Suppressor macrophage treated with lipopolysaccharide for 4 hours (primary cell): Measurements from ENCODE around the gene FITM1.
A peak's percentile ranks its signal among the peaks of the same experiment; 100 is the strongest.

Experiments used
- DNase-seq: peaks from one replicate; pipeline ENCODE4 v3.0.0-alpha.2; 2020

FITM1 gene

GRCh38 chr14:24165785-24166184, 35.3 kb downstream of the FITM1 start:
- no peak for DNase-seq

GRCh38 chr14:24167469-24168114, 37.1 kb downstream of the FITM1 start:
- peak; percentile 59 for DNase-seq

- no peak for DNase-seq
These were observed 41.2 kb downstream of the FITM1 start, which contains the start of gene REC8 for GRCh38 chr14:24171422-24172260. Gene REC8 (plus strand): TSS chr14:24172080. CDS start chr14:24172553, 473 bp downstream.

GRCh38 chr14:24172261-24172860, 41.9 kb downstream of the FITM1 start:
- no peak for DNase-seq

GRCh38 chr14:24172871-24173281, 42.4 kb downstream of the FITM1 start:
- no peak for DNase-seq

GRCh38 chr14:24176599-24176998, 46.1 kb downstream of the FITM1 start:
- no peak for DNase-seq

- no peak for DNase-seq
These were observed 46.8 kb downstream of the FITM1 start for GRCh38 chr14:24177041-24177825.

GRCh38 chr14:24177891-24178290, 47.4 kb downstream of the FITM1 start:
- no peak for DNase-seq

GRCh38 chr14:24178399-24179178, 48.1 kb downstream of the FITM1 start:
- no peak for DNase-seq

- no peak for DNase-seq
These were observed 49.0 kb downstream of the FITM1 start for GRCh38 chr14:24179294-24179960.

DNA sequence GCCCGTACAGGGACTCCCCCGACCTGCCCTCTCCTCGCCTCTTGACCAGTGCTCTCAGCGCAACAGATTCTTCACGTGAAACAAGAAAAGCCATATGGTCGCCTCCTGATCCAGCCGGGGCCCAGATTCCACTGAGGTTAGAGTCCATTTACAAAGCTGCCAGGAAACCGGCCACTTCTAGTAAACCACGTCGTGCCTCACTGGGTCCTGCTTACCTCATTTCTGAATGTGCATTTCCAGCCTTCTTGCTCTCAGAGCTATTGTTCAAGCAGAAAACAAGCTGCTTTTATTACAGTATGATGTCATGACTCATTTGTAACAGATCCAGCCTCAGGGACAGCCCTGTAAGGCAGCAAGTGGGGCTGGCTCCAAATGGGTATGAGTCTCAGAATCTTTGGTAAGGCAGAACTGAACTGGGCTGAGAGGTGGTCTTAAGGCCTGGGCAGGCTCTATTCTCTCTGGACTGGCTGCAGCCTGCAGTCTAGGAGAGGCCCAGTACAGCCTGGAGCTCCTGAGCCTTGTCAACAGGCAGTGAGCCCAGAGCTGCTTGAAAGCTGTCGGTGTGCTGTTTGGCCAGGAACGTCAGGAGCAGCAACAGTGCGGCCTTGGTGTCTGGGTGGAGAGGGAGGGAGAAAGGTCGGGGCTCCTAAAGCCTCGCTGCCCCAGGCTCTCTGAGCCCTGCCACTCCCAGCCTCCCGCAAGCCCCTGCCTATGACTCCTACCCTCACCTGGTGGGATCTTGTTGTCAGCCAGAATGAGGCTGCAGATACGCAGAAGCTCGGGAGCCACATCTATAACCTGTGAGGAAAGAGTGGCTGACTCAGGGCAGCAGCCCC, 49.7 kb downstream of the FITM1 start:
- DNase-seq = no peak

DNA sequence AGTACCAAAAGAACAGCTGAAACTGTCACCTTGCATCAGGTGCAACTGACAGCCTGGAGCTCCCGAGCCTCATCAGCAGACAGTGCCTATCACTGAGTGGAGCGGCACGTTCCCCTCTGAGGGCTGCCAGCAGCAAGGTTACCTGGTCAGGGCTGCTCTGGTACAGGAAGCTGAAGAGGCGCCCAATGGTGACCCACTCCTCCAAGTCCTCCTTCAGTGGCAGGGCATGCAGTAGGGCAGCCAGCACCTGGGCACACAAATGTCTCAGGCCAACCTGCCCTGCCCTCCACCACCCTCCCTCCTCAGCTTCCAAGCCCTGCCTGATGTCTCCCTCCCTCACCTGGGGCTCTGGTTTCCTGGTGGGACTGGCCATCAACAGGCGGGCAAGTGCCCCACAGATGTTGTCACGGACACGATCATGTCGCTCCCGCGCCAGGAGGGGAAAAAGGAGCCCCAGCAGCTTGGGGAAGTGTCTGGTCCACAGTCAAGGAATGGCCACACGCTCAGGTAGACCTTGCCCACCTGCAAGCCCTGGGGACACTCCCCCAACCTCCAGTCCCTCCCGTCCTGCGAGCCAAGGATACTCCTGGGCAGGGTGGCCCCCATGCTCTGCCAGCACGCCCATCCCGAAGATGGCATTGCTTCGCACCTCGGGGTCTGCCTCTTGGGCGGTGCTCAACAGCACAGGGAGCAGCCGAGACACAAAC, 51.1 kb downstream of the FITM1 start:
- DNase-seq = no peak
